GM18867 (cell line): ENCODE data around the gene TFDP1.

Source experiments
- ATAC-seq: cut with Tn5 transposase; IDR thresholded peaks from one replicate; pipeline ENCODE4 v1.9.1; 2021; ENCODE audit warnings: mild to moderate bottlenecking, moderate library complexity; ENCODE audit not compliant: unreplicated experiment

TFDP1 gene

DNA sequence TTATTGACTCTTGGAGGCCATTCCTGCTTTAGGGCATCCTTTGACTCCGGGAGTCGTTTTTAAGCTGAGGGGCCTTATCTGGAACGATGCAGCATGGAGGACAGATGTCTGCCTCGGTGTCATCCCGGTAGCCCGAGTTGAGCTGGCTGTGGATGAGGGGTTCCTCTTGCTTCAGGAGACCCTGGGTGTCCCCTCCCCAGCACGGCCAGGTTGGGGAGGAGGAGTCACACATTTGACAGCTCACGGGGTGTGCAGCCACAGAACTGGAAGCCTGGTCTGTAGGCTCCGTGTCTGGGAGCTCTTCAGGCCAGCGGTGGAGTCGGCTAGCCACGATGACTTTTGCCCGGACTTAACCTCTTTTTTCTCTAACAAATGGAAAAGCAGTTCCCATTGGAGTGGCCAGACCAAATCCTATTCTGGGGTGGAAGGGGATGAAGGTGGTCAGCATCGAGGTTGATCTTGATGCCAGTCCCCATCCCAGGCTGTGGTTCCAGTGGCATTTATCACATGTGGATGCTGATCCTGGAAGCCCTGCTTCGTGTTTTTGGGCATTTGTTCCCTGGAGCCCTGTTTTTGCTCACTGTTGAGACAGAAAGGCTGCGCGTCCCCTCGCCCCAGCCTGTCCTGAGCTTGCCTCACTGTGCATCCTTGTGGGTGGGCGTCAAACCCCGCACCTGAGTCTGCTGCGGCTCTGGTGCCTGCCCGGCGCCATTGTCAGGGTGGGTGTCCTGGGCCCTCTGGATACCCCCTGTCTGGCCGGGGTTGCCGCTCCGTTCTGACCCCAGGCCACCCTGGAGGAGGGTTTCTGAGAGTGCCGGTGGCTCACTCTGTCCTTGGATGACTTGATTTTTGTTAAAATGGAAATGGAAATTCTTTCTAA is 12.0 kb downstream of the TFDP1 start:
- ATAC-seq: no peak

DNA sequence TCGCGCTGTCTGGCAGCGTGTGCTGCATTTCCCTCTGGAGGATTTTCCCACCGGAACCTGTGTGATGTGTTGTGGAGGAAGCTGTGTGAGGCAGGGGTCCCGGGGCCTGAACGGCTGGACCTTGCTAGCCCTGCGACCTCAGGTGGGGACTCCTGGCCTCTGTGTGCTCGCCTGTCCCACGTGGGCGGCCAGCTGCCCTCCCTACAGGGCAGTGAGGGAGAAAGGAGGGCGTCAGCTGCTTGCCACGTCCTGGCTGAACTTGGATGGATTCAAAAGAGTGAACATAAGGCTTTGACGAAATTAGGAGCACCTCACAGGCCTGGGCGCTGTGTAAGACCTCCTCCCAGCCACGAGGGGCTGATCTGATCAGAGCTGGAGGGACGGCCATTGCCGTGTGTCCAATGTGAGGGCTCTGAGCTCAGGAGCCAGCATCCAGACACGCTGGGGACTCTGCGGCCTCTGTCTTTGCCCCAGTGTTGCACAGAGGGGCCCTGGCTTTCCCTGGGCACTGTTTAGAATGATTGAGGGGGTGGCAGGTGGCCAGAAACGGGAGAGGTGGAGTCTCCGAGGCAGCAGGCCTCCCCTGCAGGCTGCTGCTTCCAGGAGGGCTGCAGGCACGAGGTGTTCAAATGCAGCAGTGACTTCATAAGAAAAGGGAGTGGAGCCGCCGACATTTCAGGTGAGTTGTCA is 13.0 kb downstream of the TFDP1 start:
- ATAC-seq: no peak

DNA sequence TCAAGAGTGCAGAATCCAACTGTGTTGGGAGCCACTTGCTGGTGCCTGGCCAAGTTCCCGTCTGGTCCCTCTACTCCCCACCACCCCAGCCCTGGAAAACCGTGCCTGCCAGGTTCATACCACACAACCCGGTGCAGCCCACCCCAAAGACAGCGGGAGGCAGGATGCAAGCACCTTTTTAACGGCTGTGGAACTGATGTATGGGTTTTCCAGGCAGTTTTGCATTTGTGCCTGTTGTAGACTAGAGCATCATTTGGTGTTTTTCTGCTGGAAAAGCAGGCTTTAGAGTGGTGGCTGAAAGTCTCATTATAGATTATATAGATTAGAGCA is 13.5 kb downstream of the TFDP1 start:
- ATAC-seq: no peak

DNA sequence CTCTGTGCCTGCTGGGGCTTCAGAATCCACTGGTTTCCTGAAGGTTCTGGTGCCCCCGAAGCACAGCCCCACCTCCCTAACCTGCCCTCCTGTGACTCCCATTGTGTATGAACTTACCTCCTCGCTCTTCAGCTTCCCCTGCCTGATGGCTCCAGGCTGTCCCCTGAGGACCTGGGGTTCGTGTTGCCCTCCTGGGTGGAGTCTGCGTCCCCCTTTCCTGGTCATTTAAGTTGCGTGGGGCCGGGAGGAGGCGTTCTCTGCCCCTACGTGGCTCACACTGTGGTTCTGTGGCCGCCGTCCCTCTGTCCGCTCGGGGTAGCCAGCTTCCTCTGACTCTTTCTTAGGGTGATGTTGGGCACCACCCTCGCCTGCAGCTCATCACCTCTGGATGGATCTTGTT is 13.9 kb downstream of the TFDP1 start:
- ATAC-seq: no peak

DNA sequence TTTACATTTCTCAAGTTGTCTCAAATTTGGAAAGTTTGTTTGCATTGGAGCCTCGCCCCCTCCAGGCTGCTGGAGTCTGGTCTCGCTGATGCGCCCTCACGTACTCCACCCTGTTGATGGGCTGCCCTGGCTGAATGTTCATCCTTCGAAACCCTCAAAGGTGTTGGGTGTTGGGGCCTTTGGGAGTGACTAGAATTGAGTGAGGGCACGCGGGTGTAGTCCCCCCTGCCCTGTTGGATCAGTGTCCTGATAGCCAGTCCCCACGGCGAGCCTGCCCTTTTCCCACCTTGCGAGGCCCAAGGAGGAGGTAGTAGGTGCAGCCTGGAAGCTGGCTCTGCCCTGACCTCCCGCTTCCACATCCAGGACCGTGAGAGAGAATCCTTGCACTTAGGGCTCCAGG is 14.8 kb downstream of the TFDP1 start:
- ATAC-seq: no peak

DNA sequence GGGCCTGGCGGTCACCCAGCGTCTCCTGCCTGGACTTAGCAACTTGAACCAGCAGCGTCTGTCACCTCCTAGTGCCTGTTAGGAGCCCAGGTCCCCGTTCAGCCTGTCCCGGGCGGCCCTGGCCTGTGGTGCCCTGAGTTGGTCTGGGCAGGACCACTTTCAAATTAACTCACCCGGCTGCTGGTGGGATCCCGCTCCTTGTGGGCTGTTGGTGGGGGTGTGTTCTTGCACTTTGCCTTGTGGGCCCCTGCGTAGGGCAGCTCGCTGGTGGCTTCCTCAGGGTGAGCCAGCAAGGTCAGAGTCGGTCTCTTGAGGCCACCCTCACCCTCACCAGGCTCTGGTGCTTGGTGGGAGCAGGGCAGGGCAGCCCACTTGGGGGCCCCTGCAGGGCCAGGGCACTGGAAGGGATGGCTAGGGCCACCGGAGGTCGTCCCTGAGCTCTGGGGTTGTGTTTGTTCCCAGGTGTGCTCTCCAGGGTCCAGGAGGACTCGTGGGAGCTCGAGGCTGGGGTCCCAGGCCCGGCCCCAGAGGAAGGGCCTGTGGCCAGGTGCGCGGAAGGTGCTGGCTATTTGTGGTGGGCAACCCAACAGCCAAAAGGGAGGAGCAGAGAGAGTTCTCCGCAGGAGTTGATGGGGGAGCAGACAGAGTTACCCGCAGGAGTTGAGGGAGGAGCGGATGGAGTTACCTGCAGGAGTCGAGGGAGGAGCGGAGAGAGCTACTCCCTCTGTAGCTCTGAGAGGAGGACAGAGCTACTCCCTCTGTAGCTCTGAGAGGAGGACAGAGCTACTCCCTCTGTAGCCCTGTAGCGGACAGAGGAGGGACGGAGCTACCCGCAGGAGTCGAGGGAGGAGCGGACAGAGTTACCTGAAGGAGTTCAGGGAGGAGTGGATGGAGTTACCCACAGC is 16.9 kb downstream of the TFDP1 start:
- no peak for ATAC-seq

DNA sequence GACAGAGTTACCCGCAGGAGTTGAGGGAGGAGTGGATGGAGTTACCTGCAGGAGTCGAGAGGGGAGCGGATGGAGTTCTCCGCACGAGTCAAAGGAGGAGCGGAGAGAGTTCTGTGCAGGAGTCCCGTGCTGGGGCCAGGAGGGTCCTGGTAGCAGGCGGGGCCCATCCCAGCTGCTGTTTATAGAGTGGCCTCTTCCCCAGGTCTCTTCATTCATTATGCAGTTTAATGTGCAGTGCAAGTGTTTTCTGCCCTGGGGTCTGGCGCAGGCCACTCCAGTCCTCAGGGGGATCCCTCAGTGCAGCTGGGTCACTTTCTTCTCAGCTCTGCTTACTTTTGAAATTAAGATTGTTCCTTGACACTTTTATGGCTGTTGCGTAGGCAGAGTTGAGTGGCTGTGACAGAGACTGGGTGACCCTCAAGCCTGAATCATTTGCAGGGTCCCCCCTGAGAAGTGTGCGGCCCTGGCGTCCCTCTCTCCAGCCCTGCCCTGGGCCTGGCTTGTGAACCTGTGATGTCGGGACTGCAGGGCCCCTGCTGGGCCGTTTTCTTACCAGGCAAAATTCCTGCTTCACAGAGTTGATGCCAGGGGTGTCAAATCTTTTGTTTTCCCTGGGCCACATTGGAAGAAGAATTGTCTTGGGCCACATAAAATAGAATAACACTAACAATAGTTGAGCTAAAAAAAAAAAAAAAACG is 17.9 kb downstream of the TFDP1 start:
- no peak for ATAC-seq

DNA sequence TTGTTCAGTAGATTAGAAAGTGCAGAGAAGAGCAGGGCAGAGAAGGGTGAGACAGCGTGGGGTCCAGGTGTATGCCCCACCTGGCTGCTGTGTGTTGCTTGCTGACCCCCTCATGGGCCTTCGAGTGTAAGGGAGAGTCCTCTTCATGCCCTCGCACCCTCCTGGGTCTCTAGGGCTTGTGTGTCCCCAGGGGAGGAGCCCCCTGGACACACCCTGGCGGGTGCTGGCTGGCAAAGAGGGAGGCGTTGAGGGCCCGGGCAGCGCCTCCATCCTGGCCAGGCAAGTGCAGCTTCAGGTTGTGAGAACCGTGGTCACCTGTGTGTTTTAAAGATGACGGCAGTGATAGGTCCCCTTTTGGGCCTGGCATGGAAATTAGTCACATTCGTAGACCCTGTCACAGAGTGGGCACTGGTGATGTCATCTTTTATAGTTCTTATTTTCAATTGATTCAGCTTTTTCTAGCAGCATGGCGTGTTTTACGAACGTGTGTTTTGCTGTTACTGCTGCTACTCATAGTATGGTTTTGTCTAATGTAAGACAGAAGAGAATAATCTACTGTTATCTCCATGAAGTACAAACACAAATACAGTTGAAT is 18.7 kb downstream of the TFDP1 start:
- ATAC-seq: no peak

DNA sequence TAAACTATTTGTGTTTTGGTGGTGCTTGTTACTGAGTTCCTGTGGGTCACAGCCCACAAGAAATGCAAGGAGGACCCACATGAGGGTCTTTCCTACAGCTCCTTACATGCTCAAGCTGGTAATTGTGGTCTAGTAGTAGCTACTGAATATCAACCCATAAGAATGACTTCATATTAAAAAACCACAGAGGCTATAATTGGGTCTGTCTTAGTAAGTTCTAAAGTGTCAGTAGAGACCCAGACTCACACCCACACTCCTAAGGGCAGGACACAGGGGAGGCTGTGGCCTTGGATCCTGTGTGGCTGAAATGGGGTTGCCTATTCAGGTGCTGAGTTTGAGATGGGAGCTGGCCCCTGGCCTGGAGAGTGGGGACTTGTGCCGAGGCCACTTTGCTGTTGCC is 19.6 kb downstream of the TFDP1 start:
- no peak for ATAC-seq

DNA sequence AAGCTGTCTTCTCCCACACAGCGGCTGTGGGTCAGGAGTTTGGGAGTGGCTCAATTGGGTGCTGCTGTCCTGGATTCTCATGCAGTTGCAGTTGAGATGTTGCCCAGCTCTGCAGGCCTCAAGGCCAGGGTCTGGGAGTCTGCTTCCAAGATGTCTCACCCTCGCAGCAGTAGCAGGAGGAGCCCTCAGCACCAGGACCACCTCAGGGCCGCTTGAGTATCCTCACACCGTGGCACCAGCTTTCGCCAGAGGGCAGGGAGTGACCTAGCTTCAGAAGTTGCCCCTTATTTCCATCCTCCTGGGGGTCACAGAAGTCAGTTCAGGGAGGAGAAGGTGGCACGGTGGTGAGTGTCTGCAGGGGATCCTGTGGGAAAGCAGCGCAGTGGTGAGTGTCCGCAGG is 20.9 kb downstream of the TFDP1 start:
- no peak for ATAC-seq

DNA sequence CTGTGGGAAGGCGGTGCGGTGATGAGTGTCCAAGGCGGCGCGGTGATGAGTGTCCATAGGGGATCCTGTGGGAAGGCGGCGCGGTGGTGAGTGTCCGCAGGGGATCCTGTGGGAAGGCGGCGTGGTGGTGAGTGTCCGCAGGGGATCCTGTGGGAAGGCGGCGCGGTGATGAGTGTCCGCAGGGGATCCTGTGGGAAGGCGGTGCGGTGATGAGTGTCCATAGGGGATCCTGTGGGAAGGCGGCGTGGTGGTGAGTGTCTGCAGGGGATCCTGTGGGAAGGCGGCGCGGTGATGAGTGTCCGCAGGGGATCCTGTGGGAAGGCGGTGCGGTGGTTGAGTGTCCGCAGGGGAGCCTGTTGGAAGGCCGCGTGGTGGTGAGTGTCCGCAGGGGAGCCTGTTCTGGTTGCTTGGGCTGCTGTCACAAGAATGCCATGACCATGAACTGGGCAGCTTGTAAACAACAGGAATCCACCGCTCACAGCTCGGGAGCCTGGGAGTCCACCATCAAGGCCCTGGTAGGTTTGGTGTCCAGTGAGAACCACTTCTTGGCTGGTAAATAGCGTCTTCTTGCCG is 21.4 kb downstream of the TFDP1 start:
- no peak for ATAC-seq

DNA sequence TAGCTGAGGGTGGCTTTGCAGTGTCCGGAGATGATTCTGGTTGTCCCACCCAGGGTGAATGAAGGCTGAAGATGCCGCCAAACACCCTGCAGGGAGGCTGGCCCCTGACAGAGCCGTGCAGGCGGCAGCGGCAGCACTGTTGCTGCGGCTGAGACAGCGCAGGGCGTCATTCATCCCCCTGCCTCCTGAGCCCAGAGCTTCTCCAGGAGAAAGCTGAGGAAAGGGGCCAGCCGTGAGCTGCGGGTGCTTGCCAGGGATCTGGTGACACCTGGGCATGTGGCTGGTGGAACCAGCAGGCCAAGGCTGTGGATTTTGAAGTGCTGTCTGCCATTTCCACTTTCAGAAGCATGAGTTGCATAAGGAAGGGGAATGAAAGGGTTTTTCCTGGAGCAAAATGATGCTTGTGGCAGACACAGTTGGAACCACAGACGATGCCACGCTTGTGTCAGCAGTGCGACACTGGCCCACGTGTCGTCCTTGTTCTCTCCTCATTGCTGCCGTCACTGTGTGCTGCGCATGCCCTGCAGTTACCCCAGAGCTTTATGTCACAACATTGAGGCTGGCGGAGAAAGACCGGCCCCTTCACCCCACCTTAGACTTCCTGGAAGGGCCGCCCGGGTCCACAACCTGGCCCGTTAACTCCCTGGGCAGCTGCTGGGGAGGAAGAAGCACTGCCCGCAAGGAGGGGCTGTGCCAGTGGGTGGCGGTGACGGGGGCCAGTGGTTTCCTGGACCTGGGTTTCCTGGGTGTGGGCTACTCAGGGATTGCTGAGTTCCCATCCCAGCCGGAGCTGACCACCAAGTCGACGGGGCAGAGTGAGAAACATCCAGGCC is 22.7 kb downstream of the TFDP1 start:
- no peak for ATAC-seq

DNA sequence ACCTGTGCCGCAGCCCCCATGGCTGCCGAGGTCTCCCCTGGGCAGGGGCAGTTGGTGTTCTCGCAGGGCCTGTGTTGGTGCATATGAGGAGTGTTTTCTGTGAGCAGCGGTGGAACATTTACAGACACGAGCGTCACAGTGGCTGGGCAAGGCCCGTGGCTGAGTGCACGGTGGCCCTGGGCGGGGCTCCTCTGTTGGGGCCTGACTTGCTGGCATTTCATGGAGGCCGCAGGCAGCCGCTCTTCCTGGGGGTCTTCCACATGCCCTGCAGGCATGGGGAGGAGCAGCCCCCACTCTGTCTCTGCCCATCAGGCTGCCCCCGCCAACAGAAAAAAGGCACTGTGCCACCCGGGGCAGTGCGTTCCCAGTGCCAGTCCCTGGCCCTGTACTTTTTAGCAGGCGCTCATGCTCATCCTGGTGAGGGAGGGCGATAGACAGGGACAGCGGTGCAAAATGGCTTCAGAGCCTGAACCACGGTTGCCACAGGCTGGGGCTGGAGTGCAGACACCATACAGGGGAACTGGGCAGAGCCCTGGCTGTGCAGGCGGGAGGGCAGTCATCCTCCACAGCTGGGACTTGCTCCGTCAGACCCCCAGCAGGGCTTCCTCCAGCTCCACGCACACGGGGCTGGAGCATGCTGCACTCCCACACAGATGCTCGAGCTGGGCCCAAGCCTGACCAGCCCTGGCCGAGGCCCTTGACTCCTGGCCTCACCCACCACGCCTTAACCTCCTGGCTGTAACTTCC is 23.5 kb downstream of the TFDP1 start:
- ATAC-seq: no peak

DNA sequence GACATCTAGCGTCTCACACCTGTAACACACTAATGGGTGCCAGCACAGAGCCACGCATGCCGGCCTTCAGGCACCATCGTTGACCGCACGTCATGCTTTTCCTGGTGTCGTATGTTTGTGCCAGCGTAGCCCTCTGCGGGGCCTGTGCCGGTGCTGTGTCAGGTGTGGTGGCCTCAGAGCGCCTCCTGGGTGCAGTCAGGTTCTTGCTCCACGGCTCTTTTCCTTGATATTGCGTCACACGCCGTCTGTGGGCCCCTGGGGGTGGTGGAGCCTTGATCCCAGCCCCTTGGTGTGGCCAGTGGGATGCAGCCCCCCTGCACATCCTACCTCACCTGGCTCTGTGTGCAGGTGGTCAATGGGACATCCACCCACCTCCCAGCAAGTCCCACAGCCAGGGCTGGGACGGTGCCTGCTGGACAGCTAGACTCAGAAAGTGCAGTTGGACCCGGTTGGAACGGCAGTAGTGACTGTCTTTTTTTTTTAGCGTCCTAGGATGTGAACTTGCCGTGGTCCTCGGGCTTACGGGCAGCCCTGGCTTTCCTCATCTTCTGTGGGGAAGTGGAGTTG is 24.5 kb downstream of the TFDP1 start:
- no peak for ATAC-seq

DNA sequence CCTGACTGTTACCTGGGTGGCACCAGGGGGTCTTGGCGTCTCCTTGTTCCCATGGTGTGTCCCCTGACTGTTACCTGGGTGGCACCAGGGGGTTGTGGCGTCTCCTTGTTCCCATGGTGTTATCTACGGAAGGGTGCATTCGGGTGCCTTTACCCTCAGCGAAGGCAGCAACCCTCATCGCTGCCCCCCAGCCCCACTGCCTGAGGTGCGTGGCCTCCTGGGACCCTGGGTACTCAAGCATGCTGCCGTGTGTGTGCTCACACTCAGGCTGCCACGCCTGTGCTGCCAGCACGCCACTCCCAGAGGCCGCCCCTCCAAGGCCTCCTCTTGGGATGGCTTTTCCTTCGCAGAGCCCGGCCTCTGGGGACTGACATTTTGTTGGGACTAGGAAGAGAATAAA is 25.1 kb downstream of the TFDP1 start:
- ATAC-seq: no peak

DNA sequence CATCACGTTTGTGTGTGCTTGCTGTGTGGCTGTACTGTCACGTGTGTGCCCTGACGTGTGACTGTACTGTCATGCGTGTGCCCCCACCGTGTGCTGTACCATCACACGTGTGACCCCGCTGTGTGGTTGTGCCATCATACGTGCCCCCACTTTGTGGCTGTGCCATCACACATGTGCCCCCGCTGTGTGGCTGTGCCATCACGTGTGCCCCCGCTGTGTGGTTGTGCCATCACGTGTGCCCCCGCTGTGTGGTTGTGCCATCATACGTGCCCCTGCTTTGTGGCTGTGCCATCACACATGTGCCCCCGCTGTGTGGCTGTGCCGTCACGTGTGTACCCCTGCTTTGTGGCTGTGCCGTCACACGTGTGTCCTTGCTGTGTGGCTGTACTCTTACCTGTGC is 25.7 kb downstream of the TFDP1 start:
- no peak for ATAC-seq

DNA sequence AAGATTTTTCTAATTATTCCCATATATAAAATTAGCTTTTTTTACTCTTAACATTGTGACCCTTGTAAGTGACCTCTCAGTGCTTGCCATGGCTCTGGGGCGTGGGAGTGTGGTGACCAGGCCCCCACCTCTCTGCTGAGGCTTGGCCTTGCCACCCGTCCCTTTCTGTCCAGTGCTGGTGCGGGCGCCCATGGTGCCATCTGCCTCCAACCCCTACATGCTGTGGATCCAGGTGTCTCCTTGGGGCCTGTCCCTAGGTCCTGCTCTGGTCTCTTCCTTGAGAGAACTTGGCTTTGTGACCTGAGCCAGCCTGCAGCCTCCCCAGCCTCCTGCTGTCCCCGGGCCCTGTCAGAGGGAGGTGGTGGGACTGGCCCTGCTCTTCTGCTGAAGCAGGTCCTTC is 27.4 kb downstream of the TFDP1 start:
- no peak for ATAC-seq

DNA sequence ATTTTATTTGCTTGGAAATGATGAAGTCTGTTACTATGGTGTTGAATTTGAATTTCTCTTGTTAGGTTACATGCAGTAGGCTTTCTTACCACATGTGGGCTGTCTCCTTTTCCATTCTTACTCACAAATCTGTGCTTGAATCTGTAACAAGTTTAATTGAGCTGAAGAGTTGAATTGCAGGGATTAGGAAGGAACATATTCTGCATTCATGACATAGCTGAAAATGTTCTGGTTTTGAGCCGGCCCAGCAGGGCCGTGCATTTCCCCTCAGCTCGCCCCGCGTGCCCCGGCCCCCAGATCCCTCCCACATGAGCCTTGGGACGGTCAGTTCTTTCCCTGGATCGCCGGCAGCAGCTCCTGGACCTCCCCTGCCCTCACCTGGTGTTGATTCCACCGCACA is 28.1 kb downstream of the TFDP1 start:
- ATAC-seq: no peak
